Measurements from ENCODE around the gene NCCRP1. TPM values are rescaled to one million over a fixed set of nuclear protein-coding genes. Genes with fewer than 3 reads are reported as not detected.

NCCRP1 gene, protein sequence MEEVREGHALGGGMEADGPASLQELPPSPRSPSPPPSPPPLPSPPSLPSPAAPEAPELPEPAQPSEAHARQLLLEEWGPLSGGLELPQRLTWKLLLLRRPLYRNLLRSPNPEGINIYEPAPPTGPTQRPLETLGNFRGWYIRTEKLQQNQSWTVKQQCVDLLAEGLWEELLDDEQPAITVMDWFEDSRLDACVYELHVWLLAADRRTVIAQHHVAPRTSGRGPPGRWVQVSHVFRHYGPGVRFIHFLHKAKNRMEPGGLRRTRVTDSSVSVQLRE
- total RNA-seq, result 100 to 1,000 TPM; 208 to 737 (median 262) TPM

DNA sequence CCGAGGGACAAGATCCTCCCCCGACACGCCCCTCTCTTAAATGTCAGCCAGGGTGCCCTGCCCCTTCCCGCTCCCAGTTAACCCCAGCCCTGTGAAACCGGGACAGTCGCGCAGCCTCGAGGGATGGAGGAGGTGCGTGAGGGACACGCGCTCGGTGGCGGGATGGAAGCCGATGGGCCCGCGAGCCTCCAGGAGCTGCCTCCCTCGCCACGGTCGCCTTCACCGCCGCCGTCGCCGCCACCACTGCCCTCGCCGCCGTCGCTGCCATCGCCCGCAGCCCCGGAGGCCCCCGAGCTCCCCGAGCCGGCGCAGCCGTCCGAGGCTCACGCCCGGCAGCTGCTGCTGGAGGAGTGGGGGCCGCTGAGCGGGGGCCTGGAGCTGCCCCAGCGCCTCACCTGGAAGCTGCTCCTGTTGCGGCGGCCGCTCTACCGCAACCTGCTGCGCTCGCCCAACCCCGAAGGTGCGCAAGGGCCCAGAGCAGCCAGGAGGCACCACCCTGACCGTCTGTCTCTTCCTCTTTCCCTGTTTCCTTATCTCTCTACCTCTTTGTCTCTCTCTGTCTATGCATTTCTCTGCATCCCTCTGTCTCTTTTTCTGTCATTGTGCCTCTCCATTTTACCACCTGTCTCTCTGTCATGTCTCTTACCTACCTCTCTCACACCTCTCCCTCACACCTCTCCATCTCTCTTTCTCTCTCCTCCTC lies at the start of gene NCCRP1:
Gene NCCRP1, plus strand, starts transcription at position 105 of the 703 bp plus-strand sequence. Its CDS starts 19 bp downstream, at position 124.
- H3K27ac ChIP-seq, result peak within 1 kb of the TSS; percentile 34 to 80 (median 75)
- no peak for DNase-seq
- 5 to 6% methylated on average over 9 to 10 of the region's 51 CpGs for WGBS, 2 donors
- intact Hi-C loops (cut with DNase I), result no loop called here
- peaks cover 5 to 58% (median 13%) of the 10 kb centered on the region in 3 donors for H3K4me1 ChIP-seq
- H3K27me3 ChIP-seq, result peaks cover 0 to 78% (median 7%) of the 10 kb centered on the region in 4 donors
- TF ChIP-seq, protein P1, sequence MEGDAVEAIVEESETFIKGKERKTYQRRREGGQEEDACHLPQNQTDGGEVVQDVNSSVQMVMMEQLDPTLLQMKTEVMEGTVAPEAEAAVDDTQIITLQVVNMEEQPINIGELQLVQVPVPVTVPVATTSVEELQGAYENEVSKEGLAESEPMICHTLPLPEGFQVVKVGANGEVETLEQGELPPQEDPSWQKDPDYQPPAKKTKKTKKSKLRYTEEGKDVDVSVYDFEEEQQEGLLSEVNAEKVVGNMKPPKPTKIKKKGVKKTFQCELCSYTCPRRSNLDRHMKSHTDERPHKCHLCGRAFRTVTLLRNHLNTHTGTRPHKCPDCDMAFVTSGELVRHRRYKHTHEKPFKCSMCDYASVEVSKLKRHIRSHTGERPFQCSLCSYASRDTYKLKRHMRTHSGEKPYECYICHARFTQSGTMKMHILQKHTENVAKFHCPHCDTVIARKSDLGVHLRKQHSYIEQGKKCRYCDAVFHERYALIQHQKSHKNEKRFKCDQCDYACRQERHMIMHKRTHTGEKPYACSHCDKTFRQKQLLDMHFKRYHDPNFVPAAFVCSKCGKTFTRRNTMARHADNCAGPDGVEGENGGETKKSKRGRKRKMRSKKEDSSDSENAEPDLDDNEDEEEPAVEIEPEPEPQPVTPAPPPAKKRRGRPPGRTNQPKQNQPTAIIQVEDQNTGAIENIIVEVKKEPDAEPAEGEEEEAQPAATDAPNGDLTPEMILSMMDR (IDR thresholded peaks at IDR 0.05), result no peak
- TF ChIP-seq POLR2A (IDR thresholded peaks at IDR 0.05), result peak in 1 of 4 donors; percentile 10
- H3K36me3 ChIP-seq, result peaks cover 0 to 8% (median 0%) of the 10 kb centered on the region in 3 donors
- H3K9me3 ChIP-seq, result no peaks in the 10 kb centered on the region
- H3K4me3 ChIP-seq, result peak within 1 kb of the TSS; percentile 40 to 55 (median 48)

DNA sequence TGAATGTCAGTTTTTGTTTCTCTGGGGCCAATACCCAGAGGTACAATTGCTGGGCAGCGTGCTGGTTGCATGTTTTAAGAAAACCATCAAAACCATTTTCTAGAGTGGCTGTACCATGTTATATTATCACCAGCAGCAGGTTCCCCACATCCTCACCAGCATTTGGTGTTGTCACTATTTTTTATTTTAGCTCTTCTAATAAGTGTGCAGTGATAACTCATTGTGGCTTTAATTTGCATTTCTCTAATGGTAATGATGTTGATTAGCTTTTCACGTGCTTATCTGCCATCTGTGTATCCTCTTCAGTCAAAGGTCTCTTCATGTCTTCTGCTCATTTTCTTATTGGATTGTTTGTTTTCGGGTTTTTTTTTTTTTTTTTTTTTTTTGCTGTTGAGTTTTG lies 49.3 kb upstream of the NCCRP1 start:
- H3K27me3 ChIP-seq, result no peaks in the 10 kb centered on the region
- peaks cover 18 to 52% (median 22%) of the 10 kb centered on the region in 3 donors for H3K4me1 ChIP-seq
- no peak overlapping the region for H3K27ac ChIP-seq
- H3K36me3 ChIP-seq, result peaks cover 0 to 9% (median 0%) of the 10 kb centered on the region in 3 donors
- 91 to 92% methylated on average over 3 of the region's 3 CpGs for WGBS, 2 donors
- TF ChIP-seq, protein P1 (IDR thresholded peaks at IDR 0.05), result no peak
- TF ChIP-seq POLR2A (IDR thresholded peaks at IDR 0.05), result no peak
- DNase-seq, result no peak
- intact Hi-C loops (cut with DNase I), result no loop called here
- H3K4me3 ChIP-seq, result no peak overlapping the region
- H3K9me3 ChIP-seq, result no peaks in the 10 kb centered on the region

DNA sequence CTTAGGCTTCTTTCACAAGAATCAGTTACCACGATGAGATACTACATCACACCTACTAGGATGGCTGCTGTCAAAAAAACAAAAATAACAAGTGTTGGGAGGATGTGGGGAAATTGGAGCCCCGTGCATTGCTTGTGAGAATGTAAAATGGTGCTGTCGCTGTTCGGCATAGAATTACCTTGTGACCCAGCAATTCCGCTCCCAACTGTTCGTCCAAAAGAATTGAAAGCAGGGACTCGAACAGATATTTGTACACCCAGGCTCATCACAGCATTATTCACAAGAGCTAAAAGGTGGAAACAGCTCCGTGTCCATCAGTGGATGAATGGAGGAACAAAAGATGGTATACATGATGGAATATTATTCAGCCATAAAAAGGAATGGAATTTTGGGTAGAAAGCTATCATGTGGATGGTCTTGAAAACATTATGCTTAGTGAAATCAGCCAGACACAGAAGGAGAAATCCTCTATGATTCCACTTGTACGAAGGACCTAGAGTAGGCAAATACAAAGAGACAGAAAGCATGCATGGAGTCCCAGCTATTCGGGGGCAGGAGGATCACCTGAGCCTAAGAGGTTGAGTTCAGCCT lies 47.7 kb upstream of the NCCRP1 start:
- WGBS, 2 donors, result 89 to 96% methylated on average over 10 of the region's 10 CpGs
- Histone ChIP-seq H3K4me3 (no peak overlapping the region), H3K36me3 (peaks cover 0 to 9% (median 0%) of the 10 kb centered on the region in 3 donors), H3K9me3 (no peaks in the 10 kb centered on the region), H3K27ac (no peak overlapping the region), H3K27me3 (no peaks in the 10 kb centered on the region), H3K4me1 (peaks cover 15 to 59% (median 27%) of the 10 kb centered on the region in 3 donors)
- TF ChIP-seq POLR2A (IDR thresholded peaks at IDR 0.05), result no peak
- TF ChIP-seq, protein P1 (IDR thresholded peaks at IDR 0.05), result no peak
- DNase-seq, result no peak
- intact Hi-C loops (cut with DNase I), result no loop called here

DNA sequence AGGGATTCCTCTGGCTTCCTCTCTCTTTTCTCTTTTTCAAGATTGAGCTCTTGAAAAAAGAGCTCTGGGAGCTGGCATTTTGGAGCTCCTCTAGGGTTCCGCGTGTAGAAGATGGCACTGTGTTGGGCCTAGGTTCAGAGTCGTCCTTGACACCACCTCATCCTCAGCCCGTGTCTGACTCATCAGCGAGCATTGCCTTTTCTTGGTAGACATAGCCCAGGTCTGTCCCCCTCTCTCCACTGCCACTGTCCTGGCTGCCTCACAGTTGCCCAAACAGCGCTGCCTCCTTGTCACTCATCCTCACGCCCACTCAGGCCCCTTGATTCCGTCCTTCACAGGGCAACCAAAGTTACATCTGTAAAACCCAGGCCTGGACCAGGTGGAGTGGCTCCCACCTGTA lies 46.5 kb upstream of the NCCRP1 start:
- Histone ChIP-seq H3K36me3 (peaks cover 0 to 9% (median 0%) of the 10 kb centered on the region in 3 donors), H3K4me3 (no peak overlapping the region), H3K27ac (no peak overlapping the region), H3K4me1 (peaks cover 11 to 59% (median 25%) of the 10 kb centered on the region in 3 donors), H3K27me3 (no peaks in the 10 kb centered on the region), H3K9me3 (no peaks in the 10 kb centered on the region)
- intact Hi-C loops (cut with DNase I), result no loop called here
- no peak for DNase-seq
- TF ChIP-seq, protein P1 (IDR thresholded peaks at IDR 0.05), result no peak
- no peak for TF ChIP-seq POLR2A (IDR thresholded peaks at IDR 0.05)
- WGBS, 2 donors, result 95 to 100% methylated on average over 3 to 8 of the region's 8 CpGs
